Measurements from ENCODE around the gene DEAF1.

- no peak for TF ChIP-seq CTCF (conservative IDR thresholded peaks at IDR 0.05 in 1 of 2, IDR thresholded peaks at IDR 0.05 in 1 of 2; ENCODE audit: extremely low read depth in 1 of 2, insufficient read depth in 1 of 2, low read depth in 1 of 2, low read length in 2 of 2)
- no peak for TF ChIP-seq EZH2 (IDR thresholded peaks at IDR 0.05; ENCODE audit: borderline replicate concordance, low read length)
Observed at GRCh38 chr11:616320-617198, 78.5 kb downstream of the DEAF1 start.
